Measurements from ENCODE around the gene MAD1L1. TPM values are rescaled to one million over a fixed set of nuclear protein-coding genes. Genes with fewer than 3 reads are reported as not detected.

The MAD1L1 gene
- total RNA-seq = 56.2 and 56.4 TPM in 2 replicates

DNA sequence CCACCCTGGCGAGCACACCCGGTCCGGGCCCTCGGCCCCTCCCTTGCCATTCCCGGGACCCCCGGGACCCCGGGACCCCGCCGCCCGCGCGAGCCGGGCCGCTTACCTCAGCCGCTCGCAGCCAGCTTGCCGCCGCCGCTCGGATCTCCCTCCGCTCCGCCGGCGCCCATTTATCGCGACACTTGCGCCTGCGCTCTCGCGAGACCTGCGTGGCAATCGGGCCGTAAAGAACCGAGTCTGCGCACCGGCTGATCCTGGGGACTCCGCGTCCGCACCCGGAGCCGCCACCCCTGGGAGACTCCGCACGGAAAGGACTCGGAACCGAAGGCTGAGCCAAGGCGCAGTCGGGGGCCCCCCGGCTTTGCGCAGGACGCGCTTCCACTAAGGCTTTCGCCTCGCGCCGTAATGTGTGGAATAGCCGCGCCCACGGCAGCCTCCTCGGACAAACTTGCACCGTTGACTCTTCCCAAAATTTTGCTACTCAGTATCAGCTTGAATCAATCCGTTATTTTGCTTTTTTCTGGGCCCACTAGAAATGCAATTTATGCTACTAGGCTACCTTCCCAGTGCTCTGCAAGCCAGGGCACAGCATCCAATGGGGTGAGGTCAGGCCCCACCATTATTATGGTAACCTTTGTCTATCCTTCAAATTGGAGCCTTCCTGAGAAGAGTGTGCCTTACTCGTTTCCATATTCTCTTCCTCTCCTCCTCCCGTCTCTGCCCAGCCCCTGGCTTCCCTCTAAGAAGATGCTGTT, at the start of gene MAD1L1:
Gene MAD1L1, minus strand, starts transcription at position 180 of the 755 bp plus-strand sequence. CDS start 2,812 bp downstream, outside the sequence.
- intact Hi-C loops (cut with micrococcal nuclease) = loop anchor here (1.0 to 5.0 kb wide), 7 partner anchors 9 to 661 kb away; partner anchors contain the start of genes EIF3B, MRM2, NUDT1 and PSMG3
- H3K4me3 Mint-ChIP-seq = peak within 1 kb of the TSS; percentile 96
- no peaks in the 10 kb centered on the region for H3K9me3 Mint-ChIP-seq
- H3K27ac Mint-ChIP-seq = peak within 1 kb of the TSS; percentile 83
- H3K36me3 Mint-ChIP-seq (ENCODE audit: low read depth) = peaks cover 22% of the 10 kb centered on the region
- H3K4me1 Mint-ChIP-seq (ENCODE audit: low read depth) = peaks cover 26% of the 10 kb centered on the region
- no peaks in the 10 kb centered on the region for H3K27me3 Mint-ChIP-seq (ENCODE audit: insufficient read depth)
- peak; percentile 88 for DNase-seq (ENCODE audit: low spot score)

DNA sequence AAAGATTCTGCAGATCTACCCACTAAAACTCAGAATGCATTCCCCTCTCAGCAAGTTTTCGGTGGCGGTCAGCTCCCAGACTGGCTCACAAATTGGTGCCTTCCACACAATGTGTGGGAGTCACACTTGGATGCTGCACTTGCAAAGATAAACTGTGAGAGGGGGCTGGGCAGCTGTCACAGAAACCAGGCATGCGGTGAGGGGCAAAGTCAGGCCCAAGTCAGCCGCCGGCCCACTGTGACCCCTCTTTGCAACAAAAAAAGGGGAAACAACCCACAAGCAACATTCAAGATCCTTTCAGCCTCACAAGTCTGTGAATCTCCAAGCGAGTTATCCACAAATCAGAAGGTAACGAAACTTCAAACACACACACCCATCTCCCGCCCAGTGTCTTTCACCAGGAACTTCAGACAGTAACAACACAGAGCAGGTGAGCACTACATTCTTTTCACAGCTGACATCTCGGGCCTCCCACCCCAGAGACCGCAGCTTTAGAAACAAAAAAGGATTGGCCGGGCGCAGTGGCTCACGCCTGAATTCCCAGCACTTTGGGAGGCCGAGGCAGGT, 49.5 kb upstream of the MAD1L1 start:
- Mint-ChIP-seq H3K9me3 (no peaks in the 10 kb centered on the region), H3K27me3 (ENCODE audit: insufficient read depth) (no peaks in the 10 kb centered on the region), H3K4me3 (no peak overlapping the region), H3K36me3 (ENCODE audit: low read depth) (no peaks in the 10 kb centered on the region), H3K27ac (no peak overlapping the region), H3K4me1 (ENCODE audit: low read depth) (no peaks in the 10 kb centered on the region)
- DNase-seq (ENCODE audit: low spot score) = no peak
- intact Hi-C loops (cut with micrococcal nuclease) = no loop called here

DNA sequence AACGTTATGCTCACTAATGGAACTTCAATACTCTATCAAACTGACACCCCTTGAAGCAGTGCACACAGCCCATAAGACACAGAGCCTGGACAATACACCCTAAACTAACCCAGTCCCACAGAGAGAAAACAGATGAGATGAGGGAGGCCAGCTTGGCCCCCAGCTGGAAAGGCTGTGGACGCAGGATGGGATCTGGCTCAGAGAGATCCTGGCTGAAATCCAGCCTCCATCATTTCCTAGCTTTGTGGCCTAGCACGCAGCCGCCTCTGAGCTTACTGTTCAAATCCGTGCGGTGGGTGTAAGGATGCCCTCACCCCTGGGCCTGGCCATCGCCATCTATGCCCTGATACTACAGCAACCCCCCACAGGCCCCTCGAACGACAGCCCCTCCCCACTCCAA, 48.8 kb upstream of the MAD1L1 start:
- intact Hi-C loops (cut with micrococcal nuclease) = no loop called here

DNA sequence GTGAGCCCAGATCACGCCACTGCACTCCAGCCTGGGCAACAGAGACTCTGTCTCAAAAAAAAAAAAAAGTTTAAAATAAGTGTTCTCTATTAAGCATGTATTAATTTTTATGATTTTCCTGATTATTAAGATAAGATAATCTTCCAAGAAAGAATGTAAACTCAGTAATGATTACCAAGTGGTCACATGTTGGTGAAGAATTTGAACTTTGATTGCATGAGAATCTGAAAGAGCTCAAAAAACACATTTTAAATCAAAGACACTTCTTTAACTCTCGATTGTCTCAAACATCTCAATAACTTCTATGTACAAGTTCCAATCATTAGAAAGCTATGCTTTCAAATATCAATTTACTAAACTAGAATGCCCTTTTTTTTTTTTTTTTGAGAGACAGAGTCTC, 47.7 kb upstream of the MAD1L1 start:
- Mint-ChIP-seq H3K27ac (no peak overlapping the region), H3K4me1 (ENCODE audit: low read depth) (no peaks in the 10 kb centered on the region), H3K27me3 (ENCODE audit: insufficient read depth) (no peaks in the 10 kb centered on the region), H3K9me3 (no peaks in the 10 kb centered on the region), H3K36me3 (ENCODE audit: low read depth) (no peaks in the 10 kb centered on the region), H3K4me3 (no peak overlapping the region)
- DNase-seq (ENCODE audit: low spot score) = no peak
- intact Hi-C loops (cut with micrococcal nuclease) = no loop called here

More for the DNA sequence above, 48.8 kb upstream of the MAD1L1 start:
- DNase-seq (ENCODE audit: low spot score) = no peak
- Mint-ChIP-seq H3K36me3 (ENCODE audit: low read depth) (no peaks in the 10 kb centered on the region), H3K9me3 (no peaks in the 10 kb centered on the region), H3K27me3 (ENCODE audit: insufficient read depth) (no peaks in the 10 kb centered on the region), H3K4me3 (no peak overlapping the region), H3K4me1 (ENCODE audit: low read depth) (no peaks in the 10 kb centered on the region), H3K27ac (no peak overlapping the region)

DNA sequence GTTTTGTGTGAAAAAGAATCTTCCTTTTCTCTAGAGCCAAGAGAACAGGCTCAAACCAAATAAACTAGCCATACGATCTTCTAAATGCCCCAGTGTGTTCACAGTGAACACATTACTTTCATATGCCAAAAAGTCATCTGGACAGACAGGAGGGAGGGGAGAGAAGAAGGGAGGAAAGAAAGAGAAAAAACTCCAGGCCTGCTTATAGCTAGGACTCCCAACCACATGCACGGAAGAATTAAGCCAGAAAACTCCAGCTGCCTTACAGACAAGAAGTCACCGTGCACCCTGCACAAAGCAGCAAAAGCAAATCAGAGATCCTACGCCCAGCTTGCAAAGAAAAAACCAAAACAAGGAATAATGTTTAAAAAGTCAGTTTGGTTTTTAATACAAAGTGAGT, 47.2 kb upstream of the MAD1L1 start:
- no peaks in the 10 kb centered on the region for H3K27me3 Mint-ChIP-seq (ENCODE audit: insufficient read depth)
- H3K4me3 Mint-ChIP-seq = no peak overlapping the region
- no peaks in the 10 kb centered on the region for H3K9me3 Mint-ChIP-seq
- no peaks in the 10 kb centered on the region for H3K4me1 Mint-ChIP-seq (ENCODE audit: low read depth)
- intact Hi-C loops (cut with micrococcal nuclease) = no loop called here
- no peak for DNase-seq (ENCODE audit: low spot score)
- H3K36me3 Mint-ChIP-seq (ENCODE audit: low read depth) = no peaks in the 10 kb centered on the region
- no peak overlapping the region for H3K27ac Mint-ChIP-seq

DNA sequence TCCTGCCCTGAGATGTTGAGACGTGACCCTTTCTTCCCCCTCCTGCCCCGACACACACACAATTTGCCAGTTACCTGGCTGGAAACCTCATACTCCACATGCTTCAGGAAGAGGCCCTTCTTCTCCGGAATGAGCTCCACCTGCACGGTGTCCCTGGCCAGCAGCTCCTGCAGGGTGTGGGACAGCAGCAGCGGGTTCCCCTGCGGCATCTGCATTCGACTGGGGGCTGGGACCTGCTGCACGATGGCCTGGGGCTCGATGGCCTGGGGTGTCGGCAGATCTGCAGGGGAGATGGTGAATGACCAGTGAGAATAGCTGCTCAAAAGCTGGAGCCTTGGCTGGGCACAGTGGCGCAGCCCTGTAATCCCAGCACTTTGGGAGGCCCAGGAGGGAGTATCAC, 45.3 kb upstream of the MAD1L1 start:
- Mint-ChIP-seq H3K9me3 (no peaks in the 10 kb centered on the region), H3K27me3 (ENCODE audit: insufficient read depth) (no peaks in the 10 kb centered on the region), H3K36me3 (ENCODE audit: low read depth) (peaks cover 3% of the 10 kb centered on the region), H3K4me1 (ENCODE audit: low read depth) (no peaks in the 10 kb centered on the region), H3K27ac (no peak overlapping the region), H3K4me3 (no peak overlapping the region)
- intact Hi-C loops (cut with micrococcal nuclease) = no loop called here
- DNase-seq (ENCODE audit: low spot score) = no peak

DNA sequence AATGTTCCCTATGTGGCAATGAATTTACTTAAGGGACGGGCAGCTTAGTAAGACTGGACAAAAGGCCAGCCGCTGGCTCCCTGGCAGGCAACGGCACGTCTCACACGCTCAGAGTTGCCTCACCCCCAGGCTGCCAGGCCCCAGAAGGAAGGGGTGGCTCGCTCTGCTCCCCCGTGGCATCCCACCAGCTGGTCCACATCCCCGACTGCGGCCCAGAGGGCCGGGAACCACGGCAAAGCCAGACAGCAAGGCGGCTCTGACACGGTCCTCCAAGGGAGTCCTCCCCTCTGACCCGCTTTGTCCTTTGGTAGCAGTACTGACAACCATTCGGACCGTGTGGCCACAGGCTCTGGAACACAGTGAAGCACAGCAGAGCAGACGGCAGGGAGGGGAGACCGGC, 43.4 kb upstream of the MAD1L1 start:
- Mint-ChIP-seq H3K9me3 (no peaks in the 10 kb centered on the region), H3K27me3 (ENCODE audit: insufficient read depth) (no peaks in the 10 kb centered on the region), H3K36me3 (ENCODE audit: low read depth) (peaks cover 7% of the 10 kb centered on the region), H3K4me1 (ENCODE audit: low read depth) (no peaks in the 10 kb centered on the region), H3K27ac (no peak overlapping the region), H3K4me3 (no peak overlapping the region)
- DNase-seq (ENCODE audit: low spot score) = no peak
- intact Hi-C loops (cut with micrococcal nuclease) = no loop called here

DNA sequence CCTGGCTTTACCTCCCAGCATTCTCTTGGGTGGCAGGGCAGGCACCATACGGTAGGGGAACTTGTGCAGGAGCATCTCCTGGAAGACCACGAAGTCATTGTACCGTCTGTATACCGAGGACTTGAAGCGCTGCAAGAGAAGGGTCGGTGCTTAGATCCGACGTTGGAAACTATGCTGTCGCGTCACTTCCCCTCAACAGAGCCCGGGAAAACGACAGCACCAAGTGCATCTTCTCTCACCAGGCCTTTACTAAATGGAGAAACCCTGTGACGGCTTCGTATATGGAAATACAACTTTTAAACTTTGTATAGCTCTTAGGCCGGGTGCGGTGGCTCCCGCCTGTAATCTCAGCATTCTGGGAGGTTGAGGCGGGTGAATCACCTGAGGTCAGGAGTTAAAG, 42.4 kb upstream of the MAD1L1 start:
- no peak for DNase-seq (ENCODE audit: low spot score)
- no peak overlapping the region for H3K4me3 Mint-ChIP-seq
- H3K36me3 Mint-ChIP-seq (ENCODE audit: low read depth) = peaks cover 7% of the 10 kb centered on the region
- intact Hi-C loops (cut with micrococcal nuclease) = no loop called here
- H3K9me3 Mint-ChIP-seq = no peaks in the 10 kb centered on the region
- H3K27me3 Mint-ChIP-seq (ENCODE audit: insufficient read depth) = no peaks in the 10 kb centered on the region
- no peak overlapping the region for H3K27ac Mint-ChIP-seq
- no peaks in the 10 kb centered on the region for H3K4me1 Mint-ChIP-seq (ENCODE audit: low read depth)

DNA sequence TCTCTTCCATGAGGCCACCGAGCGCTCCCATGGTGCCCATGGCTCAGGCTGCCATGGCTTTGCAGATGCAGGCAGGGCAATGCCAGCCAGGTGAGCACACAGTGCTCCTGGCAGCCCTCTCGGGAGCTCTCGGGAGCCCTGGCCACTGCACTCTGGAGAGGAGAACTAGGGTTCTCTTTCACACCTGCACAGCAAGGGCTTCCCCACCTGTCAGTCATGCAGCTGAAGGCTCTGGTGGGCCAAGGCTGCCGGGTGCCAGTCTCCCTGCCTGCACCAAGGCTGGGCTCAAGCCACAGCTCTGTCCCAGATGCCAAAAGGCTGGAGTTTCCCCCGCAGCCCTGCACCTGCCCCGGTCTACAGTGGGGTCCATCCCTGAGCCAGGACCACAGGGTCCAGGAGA, 41.9 kb upstream of the MAD1L1 start:
- intact Hi-C loops (cut with micrococcal nuclease) = no loop called here
- Mint-ChIP-seq H3K9me3 (no peaks in the 10 kb centered on the region), H3K27ac (no peak overlapping the region), H3K4me1 (ENCODE audit: low read depth) (no peaks in the 10 kb centered on the region), H3K4me3 (no peak overlapping the region), H3K27me3 (ENCODE audit: insufficient read depth) (no peaks in the 10 kb centered on the region), H3K36me3 (ENCODE audit: low read depth) (peaks cover 7% of the 10 kb centered on the region)
- no peak for DNase-seq (ENCODE audit: low spot score)

DNA sequence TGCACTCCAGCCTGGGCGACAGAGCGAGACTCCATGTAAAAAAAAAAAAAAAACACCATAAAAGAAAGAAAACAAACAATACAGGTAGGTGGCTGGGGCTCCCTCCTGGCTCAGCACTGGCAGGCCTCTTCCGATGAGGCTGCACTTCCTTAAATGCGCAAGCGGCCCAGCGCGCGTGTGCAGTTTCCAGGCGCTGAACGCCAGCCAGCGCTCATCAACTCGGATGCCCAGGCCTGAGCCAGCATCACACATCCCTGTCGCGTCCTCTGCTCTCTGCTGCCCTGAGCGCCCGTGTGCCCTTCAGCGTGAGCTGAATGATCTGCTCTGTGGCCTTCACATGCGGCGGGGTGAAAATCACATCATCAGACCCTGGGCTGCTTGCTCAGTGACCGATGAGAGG, 41.1 kb upstream of the MAD1L1 start:
- DNase-seq (ENCODE audit: low spot score) = no peak
- no peak overlapping the region for H3K27ac Mint-ChIP-seq
- H3K4me3 Mint-ChIP-seq = no peak overlapping the region
- intact Hi-C loops (cut with micrococcal nuclease) = no loop called here
- peaks cover 9% of the 10 kb centered on the region for H3K36me3 Mint-ChIP-seq (ENCODE audit: low read depth)
- H3K9me3 Mint-ChIP-seq = no peaks in the 10 kb centered on the region
- no peaks in the 10 kb centered on the region for H3K4me1 Mint-ChIP-seq (ENCODE audit: low read depth)
- no peaks in the 10 kb centered on the region for H3K27me3 Mint-ChIP-seq (ENCODE audit: insufficient read depth)

DNA sequence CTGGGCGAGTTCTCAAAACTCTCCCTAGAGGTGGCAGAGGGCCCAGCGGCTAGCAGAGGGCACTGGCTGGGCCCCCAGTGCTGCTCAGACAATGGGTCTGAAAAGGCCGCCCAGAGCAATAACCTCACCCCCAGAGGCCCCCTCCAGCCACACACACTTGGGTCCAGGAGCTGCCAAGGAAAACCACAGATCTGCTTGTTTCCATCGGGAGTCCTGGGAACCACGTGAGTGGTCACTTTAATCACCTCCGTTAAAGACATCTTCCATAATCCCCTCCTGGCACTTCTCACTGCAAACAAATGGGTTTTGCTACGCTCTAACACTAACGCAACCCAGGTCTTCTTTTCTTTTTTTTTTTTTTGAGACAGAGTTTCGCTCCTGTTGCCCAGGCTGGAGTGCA, 39.3 kb upstream of the MAD1L1 start:
- Mint-ChIP-seq H3K36me3 (ENCODE audit: low read depth) (peaks cover 9% of the 10 kb centered on the region), H3K4me1 (ENCODE audit: low read depth) (no peaks in the 10 kb centered on the region), H3K9me3 (no peaks in the 10 kb centered on the region), H3K27me3 (ENCODE audit: insufficient read depth) (no peaks in the 10 kb centered on the region), H3K27ac (no peak overlapping the region), H3K4me3 (no peak overlapping the region)
- no peak for DNase-seq (ENCODE audit: low spot score)
- intact Hi-C loops (cut with micrococcal nuclease) = no loop called here

DNA sequence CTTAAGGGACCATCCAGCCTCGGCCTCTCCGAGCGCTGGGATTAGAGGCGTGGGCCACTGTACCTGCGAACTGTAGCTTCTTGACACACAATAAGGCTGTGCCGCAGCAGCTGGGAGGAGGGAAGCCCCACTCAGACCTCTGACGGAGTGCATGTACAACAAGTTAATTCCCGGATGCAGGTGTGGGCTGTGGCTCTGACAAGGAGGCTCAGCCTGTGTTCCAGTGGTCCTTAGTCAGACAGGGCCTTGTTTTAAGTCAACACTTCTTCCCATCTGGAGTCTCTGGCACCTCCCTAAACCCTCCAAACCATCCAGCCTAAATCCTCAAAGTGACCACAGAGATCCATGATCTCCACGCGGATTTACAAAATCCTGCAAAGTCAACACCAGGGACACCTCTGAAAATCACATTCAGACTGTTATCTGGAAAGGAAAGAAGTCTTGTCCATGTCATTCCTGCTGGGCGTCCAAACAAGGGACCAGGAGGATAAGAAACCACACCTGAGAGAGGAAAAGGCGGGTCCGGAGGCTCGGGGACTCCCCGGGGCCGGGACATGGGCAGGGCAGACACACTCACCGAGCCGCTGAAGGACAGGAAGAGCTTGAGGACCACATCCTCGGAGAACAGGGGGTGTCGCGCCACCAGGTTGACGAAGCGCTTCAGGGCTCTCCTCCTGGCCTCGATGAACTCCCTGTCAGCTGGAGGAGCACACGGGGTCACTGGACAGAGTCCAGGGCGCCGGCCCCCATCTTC, 38.7 kb upstream of the MAD1L1 start:
- no peaks in the 10 kb centered on the region for H3K9me3 Mint-ChIP-seq
- no peak overlapping the region for H3K4me3 Mint-ChIP-seq
- intact Hi-C loops (cut with micrococcal nuclease) = no loop called here
- no peaks in the 10 kb centered on the region for H3K4me1 Mint-ChIP-seq (ENCODE audit: low read depth)
- H3K36me3 Mint-ChIP-seq (ENCODE audit: low read depth) = peaks cover 9% of the 10 kb centered on the region
- no peak for DNase-seq (ENCODE audit: low spot score)
- no peak overlapping the region for H3K27ac Mint-ChIP-seq
- H3K27me3 Mint-ChIP-seq (ENCODE audit: insufficient read depth) = no peaks in the 10 kb centered on the region

DNA sequence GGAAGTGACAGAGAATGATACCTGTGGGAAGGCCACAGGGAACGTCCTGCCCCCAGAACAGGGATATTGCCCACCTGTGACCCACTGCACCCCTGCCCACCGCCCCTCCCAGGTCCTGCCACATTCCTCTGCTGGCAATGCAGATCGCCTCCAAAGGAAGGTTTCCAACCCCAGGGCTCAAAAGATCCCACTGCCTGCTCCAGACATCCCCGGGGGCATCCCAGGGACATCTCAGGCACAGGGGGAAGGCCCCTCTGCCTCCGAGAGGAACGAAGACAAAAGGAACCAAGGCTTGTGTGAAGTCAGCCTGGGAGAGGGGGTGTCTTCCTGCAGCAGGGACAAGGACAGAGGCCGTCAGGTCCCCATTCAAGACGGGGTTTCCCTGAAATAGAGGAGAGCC, 37.8 kb upstream of the MAD1L1 start:
- Mint-ChIP-seq H3K36me3 (ENCODE audit: low read depth) (peaks cover 9% of the 10 kb centered on the region), H3K27me3 (ENCODE audit: insufficient read depth) (no peaks in the 10 kb centered on the region), H3K9me3 (no peaks in the 10 kb centered on the region), H3K4me1 (ENCODE audit: low read depth) (no peaks in the 10 kb centered on the region), H3K4me3 (no peak overlapping the region), H3K27ac (no peak overlapping the region)
- intact Hi-C loops (cut with micrococcal nuclease) = no loop called here
- DNase-seq (ENCODE audit: low spot score) = no peak
